ENCODE results near the gene SAPCD2.
A peak's percentile ranks its signal among the peaks of the same experiment; 100 is the strongest.

Gene SAPCD2

DNA sequence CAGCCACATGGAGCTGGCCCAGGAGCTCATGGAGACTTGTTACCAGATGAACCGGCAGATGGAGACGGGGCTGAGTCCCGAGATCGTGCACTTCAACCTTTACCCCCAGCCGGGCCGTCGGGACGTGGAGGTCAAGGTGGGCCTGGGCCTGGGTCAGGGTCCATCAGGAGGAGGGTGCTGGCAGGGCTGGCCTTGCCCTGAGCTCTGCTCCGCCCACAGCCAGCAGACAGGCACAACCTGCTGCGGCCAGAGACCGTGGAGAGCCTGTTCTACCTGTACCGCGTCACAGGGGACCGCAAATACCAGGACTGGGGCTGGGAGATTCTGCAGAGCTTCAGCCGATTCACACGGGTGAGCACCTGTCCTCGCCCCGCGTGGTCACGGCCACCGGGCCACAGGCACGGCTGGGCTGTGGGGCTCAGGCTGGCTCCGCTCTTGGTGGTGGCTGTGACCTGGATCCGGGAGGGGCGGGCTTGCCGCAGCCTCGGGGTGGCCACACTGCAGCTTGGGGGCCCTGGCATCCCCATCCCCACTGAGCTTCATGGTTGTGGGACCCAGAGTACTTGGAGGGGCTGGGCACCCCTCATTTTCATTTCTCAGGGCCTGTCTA lies 37.1 kb upstream of the SAPCD2 start:
- DNase-seq, result no peak

- DNase-seq, result no peak
Observed at GRCh38 chr9:137106662-137107250, 36.4 kb upstream of the SAPCD2 start.

GRCh38 chr9:137105814-137106661 lies 35.7 kb upstream of the SAPCD2 start:
- no peak for DNase-seq

DNA sequence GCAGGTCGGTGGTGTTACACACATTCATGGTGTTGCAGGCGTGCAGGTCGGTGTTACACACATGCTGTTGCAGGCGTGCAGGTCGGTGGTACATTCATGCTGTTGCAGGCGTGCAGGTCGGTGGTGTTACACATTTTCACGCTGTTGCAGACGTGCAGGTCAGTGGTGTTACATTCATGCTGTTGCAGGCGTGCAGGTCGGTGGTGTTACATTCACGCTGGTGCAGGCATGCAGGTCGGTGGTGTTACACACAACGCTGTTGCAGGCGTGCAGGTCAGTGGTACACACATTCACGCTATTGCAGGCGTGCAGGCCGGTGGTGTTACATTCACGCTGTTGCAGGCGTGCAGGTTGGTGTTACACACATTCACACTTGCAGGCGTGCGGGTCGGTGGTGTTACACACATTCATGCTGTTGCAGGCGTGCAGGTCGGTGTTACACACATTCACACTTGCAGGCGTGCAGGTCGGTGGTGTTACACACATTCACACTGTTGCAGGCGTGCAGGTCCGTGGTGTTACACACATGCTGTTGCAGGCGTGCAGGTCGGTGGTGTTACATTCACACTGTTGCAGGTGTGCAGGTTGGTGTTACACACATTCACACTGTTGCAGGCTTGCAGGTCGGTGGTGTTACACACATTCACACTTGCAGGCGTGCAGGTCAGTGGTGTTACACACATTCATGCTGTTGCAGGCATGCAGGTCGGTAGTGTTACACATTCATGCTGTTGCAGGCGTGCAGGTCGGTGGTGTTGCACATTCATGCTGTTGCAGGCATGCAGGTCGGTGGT lies 33.0 kb upstream of the SAPCD2 start:
- DNase-seq, result no peak

DNA sequence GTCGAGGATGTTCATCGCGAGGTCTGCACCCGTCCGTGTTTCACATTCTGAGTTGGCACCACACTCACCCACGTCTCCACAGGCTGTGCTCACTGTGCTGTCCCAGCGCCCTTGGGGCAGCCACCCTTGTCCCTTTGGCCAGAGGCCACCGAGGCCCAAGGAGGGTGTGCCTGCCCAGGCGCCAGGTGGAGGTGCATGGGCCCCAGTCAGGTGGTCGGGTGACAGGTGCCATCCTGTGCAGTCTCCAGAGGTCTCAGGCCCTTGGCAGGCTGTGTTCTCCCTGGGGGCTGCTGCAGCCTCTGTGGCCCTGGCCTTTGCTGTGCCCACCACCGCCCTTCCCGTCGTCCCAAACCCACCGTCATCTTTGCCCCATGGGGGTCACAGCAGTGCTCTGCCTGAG lies 28.9 kb upstream of the SAPCD2 start:
- no peak for DNase-seq

GRCh38 chr9:137097761-137098462 lies 27.6 kb upstream of the SAPCD2 start:
- no peak for DNase-seq

GRCh38 chr9:137096785-137097546 lies 26.6 kb upstream of the SAPCD2 start:
- no peak for DNase-seq

DNA sequence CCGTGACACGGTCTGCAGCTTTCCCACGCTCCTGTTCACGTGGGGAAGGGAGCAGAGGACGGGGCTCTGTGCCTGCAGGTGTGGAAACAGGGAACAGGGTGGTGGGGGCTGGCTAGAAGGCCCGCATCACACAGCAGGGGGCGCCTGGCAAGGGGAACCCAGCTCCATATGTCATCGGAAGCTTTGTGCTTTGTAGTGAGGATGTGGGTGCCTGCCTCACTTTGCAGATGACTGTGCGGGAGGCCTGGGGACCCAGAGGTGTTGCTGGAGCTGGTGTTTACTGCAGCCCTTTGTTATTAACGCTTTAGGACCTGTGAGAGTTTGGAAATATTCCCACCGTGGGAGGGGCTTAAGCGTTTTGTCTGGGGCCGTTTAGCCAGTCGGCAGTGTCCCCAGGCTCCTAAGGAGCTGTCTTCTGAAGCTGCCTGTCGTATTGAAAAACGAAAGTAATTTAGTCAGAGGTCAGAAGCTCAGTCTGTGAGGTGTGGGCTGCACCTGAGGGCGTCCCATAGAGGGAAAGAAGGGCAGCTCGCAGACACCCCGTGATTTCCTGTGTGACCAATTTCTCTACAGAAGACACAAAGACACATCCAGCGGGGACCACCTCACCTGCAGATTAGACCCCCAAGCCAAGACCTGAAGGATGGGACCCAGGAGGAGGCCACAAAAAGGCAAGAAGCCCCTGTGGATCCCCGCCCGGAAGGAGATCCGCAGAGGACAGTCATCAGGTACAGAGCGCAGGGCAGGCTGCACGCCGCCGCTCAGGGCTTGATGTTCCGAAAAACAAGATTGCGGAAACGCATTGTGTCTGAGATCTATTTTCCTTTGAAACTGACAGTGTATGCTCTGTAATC lies 25.5 kb upstream of the SAPCD2 start:
- peak; percentile 95 for DNase-seq

- no peak for DNase-seq
Observed at GRCh38 chr9:137089232-137089947, 19.0 kb upstream of the SAPCD2 start.

GRCh38 chr9:137088121-137088520 lies 17.8 kb upstream of the SAPCD2 start:
- DNase-seq, result no peak

DNA sequence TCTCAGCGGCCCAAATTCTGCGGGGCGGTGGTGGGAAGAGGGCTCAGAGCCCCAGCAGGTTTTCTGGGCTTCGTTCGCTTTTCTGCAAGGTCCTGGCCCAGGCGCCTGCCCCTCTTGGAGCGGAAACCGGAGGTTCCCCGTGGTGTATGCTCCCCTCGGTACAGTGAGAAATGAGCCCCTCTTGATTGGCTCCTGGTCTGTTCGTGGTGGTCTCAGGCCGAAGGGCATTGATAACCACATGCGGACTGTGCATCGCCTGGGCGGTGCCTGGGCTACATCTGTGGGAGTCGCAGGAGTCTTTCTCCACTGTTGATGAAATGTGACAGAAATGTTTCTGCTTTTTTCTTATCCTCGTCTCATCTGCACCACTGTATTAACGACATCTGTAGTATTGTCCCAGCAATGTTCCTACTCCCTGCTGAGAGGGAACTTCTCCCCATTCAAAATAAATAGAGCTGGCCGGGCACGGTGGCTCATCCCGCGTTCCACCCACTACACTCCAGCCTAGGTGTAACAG lies 17.1 kb upstream of the SAPCD2 start:
- DNase-seq, result no peak

DNA sequence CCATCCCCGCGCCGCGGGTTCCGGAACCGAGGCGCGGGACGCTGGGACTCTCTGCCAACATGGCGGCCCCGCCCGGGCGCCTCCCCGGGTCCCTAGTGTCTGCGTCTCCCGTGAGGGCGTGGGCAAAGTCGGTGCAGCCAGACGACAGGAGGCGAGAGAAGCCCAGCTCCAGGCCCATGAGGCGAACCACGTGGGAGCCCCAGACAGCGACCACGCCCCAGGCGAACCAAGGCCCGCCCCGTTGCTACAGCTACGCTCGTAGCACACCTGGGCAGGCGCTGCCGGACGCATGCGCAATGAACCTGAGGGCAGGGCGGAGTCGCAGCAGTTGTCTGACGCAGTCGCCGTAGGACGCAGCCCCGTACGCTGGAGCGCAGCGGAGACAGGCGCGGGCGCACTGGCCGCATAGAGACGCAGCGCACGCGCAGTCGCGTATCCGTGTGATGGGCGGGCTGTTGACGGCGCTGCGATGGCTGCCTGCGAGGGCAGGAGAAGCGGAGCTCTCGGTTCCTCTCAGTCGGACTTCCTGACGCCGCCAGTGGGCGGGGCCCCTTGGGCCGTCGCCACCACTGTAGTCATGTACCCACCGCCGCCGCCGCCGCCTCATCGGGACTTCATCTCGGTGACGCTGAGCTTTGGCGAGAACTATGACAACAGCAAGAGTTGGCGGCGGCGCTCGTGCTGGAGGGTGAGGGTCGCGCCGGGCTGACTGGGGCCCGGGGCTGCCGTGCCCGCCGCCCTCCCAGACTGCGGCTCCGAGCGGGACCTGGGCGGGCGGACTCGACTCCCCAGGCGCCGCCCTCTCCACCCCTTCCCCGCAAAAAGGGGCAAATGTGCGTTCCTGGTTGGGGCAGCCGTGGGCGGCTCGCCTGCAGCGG lies 16.4 kb upstream of the SAPCD2 start, which contains the start of gene MAN1B1:
MAN1B1 (plus strand) TSS at position 455 of the 878 bp plus-strand sequence; CDS start at position 470, 15 bp downstream.
- DNase-seq, result peak; percentile 100

DNA sequence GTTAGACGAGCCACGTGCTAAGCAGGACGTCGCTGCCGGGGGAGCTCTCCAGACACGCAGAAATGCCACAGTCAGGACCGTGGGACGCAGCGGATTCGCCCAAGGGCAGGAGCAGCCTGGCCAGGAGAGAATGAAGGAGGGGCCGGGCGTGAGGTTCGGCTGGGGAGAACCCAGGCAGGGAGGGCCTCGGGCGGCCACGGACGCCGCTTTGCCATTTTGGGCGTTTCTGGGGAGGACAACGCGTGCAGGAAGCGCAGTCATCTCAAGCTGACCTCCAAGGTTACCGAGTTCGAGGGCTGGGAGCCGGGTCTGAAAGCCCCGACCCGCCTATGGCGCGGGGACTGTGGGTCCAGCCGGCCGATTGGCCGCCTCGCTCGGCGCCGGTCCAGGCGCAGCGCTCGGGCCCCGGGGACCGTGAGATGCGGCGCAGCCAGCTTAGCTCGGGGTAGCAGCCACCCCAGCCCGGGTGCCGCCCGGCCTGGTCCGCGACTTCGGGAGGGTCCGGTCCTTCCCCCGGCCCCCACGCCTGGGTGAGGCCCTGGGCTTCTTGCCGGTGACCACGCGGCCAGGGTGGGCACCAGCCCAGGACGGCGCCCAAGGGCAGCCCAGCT lies 15.7 kb upstream of the SAPCD2 start:
- DNase-seq, result peak; percentile 76

DNA sequence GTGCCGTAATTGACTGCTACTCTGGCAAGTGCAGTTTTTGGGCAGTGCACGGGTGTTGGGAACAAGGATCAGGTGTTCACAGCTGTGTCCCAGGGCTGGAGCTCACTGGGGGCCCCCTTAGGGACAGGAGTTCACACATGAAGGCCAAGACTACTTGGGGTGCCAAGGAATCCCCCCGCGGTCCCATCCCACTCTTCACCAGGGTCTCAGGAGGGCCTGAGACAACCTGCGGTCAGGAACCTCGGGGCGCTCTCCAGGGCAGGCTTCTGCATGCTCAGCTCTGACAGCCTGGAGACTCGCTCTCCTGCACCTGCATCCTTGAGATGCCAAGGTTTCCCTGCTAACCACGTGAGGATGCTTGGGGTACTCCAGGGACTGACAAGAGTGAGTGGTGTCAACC lies 14.2 kb upstream of the SAPCD2 start:
- no peak for DNase-seq

- DNase-seq, result no peak
Observed at GRCh38 chr9:137083394-137084004, 13.1 kb upstream of the SAPCD2 start.

DNA sequence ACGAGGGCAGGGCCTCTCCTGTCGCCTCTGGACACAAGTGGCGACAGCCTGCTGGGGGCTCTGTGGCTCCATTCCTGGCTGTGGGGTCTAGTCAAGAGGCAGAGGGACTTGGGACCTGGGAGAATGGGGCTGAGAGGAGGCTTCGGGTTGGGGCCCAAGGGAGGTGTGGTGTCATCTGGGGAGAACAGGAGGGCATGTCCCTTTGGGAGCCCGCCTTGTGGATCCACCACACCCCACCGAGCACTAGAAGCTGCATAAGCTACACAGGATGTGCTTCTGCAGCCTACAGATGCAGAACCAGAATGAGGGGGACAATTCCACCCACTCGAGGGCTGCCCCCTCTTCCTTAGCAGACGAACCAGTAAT lies 12.6 kb upstream of the SAPCD2 start:
- DNase-seq, result no peak

DNA sequence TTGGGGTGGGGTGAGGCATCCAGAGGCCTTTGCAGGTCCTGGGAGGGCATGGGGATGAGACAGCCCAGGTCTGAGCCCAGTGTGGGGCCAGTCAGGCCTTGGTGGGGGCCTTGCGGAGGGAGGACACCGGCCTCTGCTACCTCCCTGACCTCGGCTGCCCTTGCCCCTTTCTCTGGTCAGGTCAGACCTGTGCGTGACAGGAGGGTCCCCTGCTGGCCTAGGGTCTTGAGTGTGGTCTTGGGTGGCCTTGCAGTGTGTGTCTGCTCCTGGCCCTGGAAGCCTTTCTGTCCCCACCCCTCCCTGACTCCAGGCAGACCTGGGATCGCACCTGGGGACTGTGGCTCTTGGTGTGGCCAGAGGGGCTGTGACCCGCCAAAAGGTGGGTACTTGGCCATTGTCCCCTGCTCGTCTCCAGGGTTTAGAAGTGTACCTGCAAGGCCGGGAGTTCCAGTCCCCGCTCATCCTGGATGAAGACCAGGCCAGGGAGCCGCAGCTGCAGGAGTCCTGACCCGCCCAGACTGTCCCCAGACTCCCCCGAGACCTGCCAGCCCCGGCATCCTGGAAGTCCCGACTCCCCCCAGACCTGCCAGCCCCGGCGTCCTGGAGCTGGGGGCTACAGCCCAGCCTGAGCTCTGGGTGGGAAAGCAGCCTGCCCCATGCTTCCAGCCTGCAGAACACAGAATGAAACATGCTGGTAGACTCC lies 12.0 kb upstream of the SAPCD2 start:
- no peak for DNase-seq

All from activated effector memory CD4-positive, alpha-beta T cell treated with anti-CD3 and anti-CD28 coated beads, Interleukin-2, amount 50 U/mL, for 16 hours (primary cell).